OCI-LY1 (cell line): ENCODE measurements around the gene TCERG1L.

Source experiments
- H2AFZ ChIP-seq: fragments of 200-600 bp; sonication (generic), shearing (Covaris generic); 2 replicates; pipeline ENCODE4 v1.6.0; 2014; ENCODE audit warnings: antibody characterized with exemption, mild to moderate bottlenecking, low read length
- H3F3A ChIP-seq: fragments of 200-600 bp; sonication (generic), shearing (Covaris generic); 2 replicates; pipeline ENCODE4 v1.6.0; 2014; ENCODE audit warnings: mild to moderate bottlenecking, antibody characterized with exemption, low read length, moderate library complexity; ENCODE audit not compliant: insufficient read depth
- H3K27ac ChIP-seq: fragments of 200-600 bp; sonication (generic); 2 replicates; pipeline ENCODE4 v1.5.1; 2014; ENCODE audit warnings: low read length, mixed run types, mild to moderate bottlenecking, low read depth; ENCODE audit not compliant: poor library complexity, severe bottlenecking
- H3K27me3 ChIP-seq: fragments of 200-600 bp; sonication (generic); 2 replicates; pipeline ENCODE4 v1.6.0; 2014; ENCODE audit warnings: antibody characterized with exemption, mild to moderate bottlenecking, low read length, moderate library complexity; ENCODE audit not compliant: insufficient read depth
- H3K36me3 ChIP-seq: fragments of 200-600 bp; sonication (generic); 2 replicates; pipeline ENCODE4 v1.6.1; 2014; ENCODE audit warnings: mild to moderate bottlenecking, antibody characterized with exemption, low read length, moderate library complexity, mixed read lengths; ENCODE audit not compliant: insufficient read depth
- H3K4me1 ChIP-seq: fragments of 200-600 bp; sonication (generic); 2 replicates; pipeline ENCODE4 v1.5.1; 2014; ENCODE audit warnings: mild to moderate bottlenecking, low read length, moderate library complexity; ENCODE audit not compliant: insufficient read depth, severe bottlenecking
- H3K4me2 ChIP-seq: fragments of 200-600 bp; sonication (generic), shearing (Covaris generic); 2 replicates; pipeline ENCODE4 v1.6.1; 2014; ENCODE audit warnings: low read length
- H3K4me3 ChIP-seq: fragments of 200-600 bp; sonication (generic); 2 replicates; pipeline ENCODE4 v1.5.1; 2014; ENCODE audit warnings: low read length, low read depth, mild to moderate bottlenecking, mixed read lengths; ENCODE audit not compliant: poor library complexity, severe bottlenecking
- H3K79me2 ChIP-seq: fragments of 200-600 bp; shearing (Covaris generic); 2 replicates; pipeline ENCODE4 v1.6.1; 2016; ENCODE audit warnings: mixed run types, low read length, mixed read lengths; ENCODE audit not compliant: insufficient read depth
- H3K9ac ChIP-seq: fragments of 200-600 bp; sonication (generic), shearing (Covaris generic); 2 replicates; pipeline ENCODE4 v1.6.1; 2014; ENCODE audit warnings: mild to moderate bottlenecking, low read length, mixed read lengths
- H3K9me2 ChIP-seq: fragments of 200-600 bp; sonication (generic), shearing (Covaris generic); 2 replicates; pipeline ENCODE4 v1.6.1; 2014; ENCODE audit warnings: low read depth, mild to moderate bottlenecking, low read length, mixed read lengths
- H3K9me3 ChIP-seq: fragments of 200-600 bp; shearing (Covaris generic); 2 replicates; pipeline ENCODE4 v1.6.1; 2014; ENCODE audit warnings: low read length, mixed read lengths
- H4K20me1 ChIP-seq: fragments of 200-600 bp; sonication (generic), shearing (Covaris generic); 2 replicates; pipeline ENCODE4 v1.6.0; 2016; ENCODE audit warnings: mild to moderate bottlenecking, low read length; ENCODE audit not compliant: insufficient read depth
- CTCF ChIP-seq: fragments of 200-600 bp; sonication (generic), shearing (Covaris generic); IDR thresholded peaks from 2 replicates; pipeline ENCODE4 v1.5.1; 2017; ENCODE audit warnings: mild to moderate bottlenecking, antibody characterized with exemption, low read length, moderate library complexity, mixed read lengths
- EZH2 ChIP-seq: fragments of 200-600 bp; sonication (generic), shearing (Covaris generic); IDR thresholded peaks from 2 replicates; pipeline ENCODE4 v1.8.0; 2017; ENCODE audit warnings: borderline replicate concordance, mixed run types, mild to moderate bottlenecking, antibody characterized with exemption, low read length, moderate library complexity, mixed read lengths

Gene TCERG1L

GRCh38 chr10:131224106-131224505, 87.4 kb downstream of the TCERG1L start:
- H3F3A ChIP-seq: no peaks in the 10 kb centered on the region
- no peaks in the 10 kb centered on the region for H4K20me1 ChIP-seq
- H3K4me3 ChIP-seq: no peak overlapping the region
- H3K9ac ChIP-seq: no peak overlapping the region
- no peaks in the 10 kb centered on the region for H3K36me3 ChIP-seq
- H3K9me3 ChIP-seq: no peaks in the 10 kb centered on the region
- no peak overlapping the region for H2AFZ ChIP-seq
- no peaks in the 10 kb centered on the region for H3K27me3 ChIP-seq
- H3K27ac ChIP-seq: no peak overlapping the region
- H3K79me2 ChIP-seq: no peaks in the 10 kb centered on the region
- no peak for TF ChIP-seq EZH2
- TF ChIP-seq CTCF: no peak
- no peaks in the 10 kb centered on the region for H3K4me1 ChIP-seq
- H3K4me2 ChIP-seq: no peak overlapping the region
- H3K9me2 ChIP-seq: no peaks in the 10 kb centered on the region

- Histone ChIP-seq H3K4me3 (no peak overlapping the region), H3K27me3 (no peaks in the 10 kb centered on the region), H3K27ac (no peak overlapping the region), H3K4me2 (no peak overlapping the region), H3F3A (no peaks in the 10 kb centered on the region), H3K9me3 (no peaks in the 10 kb centered on the region), H3K9ac (no peak overlapping the region), H2AFZ (no peak overlapping the region), H3K4me1 (no peaks in the 10 kb centered on the region), H3K9me2 (no peaks in the 10 kb centered on the region), H3K36me3 (no peaks in the 10 kb centered on the region), H3K79me2 (no peaks in the 10 kb centered on the region), H4K20me1 (no peaks in the 10 kb centered on the region)
- TF ChIP-seq CTCF (no peak), EZH2 (no peak)
These were observed 88.1 kb downstream of the TCERG1L start for GRCh38 chr10:131223422-131223821.

DNA sequence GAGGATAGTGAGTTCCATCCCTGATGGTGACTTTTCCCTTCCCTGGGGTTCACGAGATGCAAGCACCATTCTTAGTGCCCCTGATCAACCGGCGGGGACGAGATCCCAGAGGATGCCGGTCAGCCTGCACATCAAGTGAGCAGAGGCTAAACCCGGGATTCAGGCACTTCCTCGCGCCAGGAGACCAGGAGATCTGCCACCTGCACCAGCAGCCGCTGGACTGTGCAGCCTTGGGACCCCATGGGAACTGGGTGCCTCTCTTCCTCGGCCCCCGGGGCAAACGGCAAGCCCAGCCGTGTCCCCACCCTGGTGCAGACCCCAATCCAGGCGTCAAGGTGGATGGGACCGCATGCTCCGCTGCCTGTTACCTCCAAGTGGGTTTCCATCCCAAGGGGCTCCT, 88.5 kb downstream of the TCERG1L start:
- Histone ChIP-seq H3K36me3 (no peaks in the 10 kb centered on the region), H3K27me3 (no peaks in the 10 kb centered on the region), H3K4me2 (no peak overlapping the region), H3K4me1 (no peaks in the 10 kb centered on the region), H3K4me3 (no peak overlapping the region), H3K27ac (no peak overlapping the region), H3K9me2 (no peaks in the 10 kb centered on the region), H3K79me2 (no peaks in the 10 kb centered on the region), H4K20me1 (no peaks in the 10 kb centered on the region), H3F3A (no peaks in the 10 kb centered on the region), H2AFZ (no peak overlapping the region), H3K9me3 (no peaks in the 10 kb centered on the region), H3K9ac (no peak overlapping the region)
- TF ChIP-seq CTCF: no peak
- TF ChIP-seq EZH2: no peak
